NCI-H1694 treated with DMSO at 0.1 percent for 48 hours (cell line): ENCODE data around the gene AXL.

Source experiments
- DNase-seq: peaks from one replicate; lab custom pipeline; 2025; lab: John Stamatoyannopoulos, UW

The AXL gene

GRCh38 chr19:41235480-41235879, 16.5 kb downstream of the AXL start:
- no peak for DNase-seq

DNA sequence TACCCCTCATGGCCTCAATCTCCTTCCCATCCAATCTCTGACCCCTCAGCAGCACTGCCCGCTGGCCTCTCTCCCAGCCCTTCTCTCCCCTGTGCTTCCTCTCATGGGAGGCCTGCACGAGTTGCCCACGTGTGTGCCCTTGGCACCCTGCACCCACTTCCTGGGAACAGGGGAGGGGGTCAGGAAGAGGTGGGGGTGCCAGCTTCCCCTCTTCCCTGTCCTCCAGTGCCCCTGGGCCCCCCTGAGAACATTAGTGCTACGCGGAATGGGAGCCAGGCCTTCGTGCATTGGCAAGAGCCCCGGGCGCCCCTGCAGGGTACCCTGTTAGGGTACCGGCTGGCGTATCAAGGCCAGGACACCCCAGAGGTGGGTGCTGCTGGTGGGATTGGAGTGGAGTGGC, 19.2 kb downstream of the AXL start:
- DNase-seq = no peak

DNA sequence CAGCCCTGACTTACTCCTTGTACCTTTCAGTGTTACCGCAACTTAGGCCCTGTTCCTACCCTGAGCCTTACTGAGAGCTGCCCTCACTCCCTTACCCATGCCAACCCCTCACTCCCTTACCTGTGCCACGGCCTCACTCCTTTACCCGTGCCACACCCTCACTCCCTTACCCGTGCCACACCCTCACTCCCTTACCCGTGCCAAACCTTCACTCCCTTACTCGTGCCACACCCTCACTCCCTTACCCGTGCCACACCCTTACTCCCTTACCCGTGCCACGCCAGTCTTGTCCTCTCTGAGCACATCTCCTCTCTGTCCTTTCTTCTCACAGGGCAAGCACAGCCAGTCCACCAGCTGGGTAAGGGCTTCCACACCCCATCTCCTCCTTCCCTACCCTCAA, 20.3 kb downstream of the AXL start:
- no peak for DNase-seq

DNA sequence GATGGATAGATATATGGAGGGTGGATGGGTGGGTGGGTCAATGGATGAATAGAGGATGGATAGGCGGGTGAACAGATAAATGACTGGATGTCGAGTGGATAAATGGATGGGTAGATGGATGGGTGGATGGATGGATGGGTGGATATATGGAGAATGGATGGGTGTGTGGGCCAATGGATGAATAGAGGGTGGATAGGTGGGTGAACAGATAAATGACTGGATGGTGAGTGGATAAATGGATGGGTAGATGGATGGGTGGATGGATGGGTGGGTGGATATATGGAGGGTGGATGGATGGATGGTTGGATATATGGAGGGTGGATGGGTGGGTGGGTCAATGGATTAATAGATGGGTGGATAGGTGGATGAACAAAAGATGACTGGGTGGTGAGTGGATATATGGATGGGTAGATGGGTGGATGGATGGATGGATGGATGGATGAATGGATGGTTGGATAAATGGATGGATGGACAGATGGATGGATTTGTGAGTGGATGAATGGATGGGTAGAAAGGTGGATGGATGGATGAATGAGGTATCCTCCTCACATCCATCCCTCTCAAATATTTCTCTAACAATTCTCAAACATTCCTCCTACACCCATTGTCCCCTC, 21.0 kb downstream of the AXL start:
- DNase-seq = no peak

DNA sequence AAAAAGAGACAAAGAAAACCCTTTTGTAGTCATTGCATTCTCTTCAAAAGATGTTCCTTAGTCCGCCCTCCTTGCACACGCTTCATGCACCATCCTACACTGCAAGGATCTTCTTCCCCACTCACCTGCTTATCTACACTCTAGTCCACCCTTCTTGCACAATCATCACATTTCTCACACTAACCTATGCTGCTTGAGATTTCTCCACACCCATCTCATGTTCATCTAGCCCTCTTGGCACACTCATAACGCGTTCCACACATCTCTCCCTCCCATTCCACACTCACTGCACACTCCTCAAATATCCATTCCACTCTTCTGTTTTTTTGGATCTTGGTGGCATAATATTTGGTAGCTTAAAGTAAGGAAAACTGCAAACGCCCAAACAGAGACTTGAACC, 22.8 kb downstream of the AXL start:
- DNase-seq = no peak

DNA sequence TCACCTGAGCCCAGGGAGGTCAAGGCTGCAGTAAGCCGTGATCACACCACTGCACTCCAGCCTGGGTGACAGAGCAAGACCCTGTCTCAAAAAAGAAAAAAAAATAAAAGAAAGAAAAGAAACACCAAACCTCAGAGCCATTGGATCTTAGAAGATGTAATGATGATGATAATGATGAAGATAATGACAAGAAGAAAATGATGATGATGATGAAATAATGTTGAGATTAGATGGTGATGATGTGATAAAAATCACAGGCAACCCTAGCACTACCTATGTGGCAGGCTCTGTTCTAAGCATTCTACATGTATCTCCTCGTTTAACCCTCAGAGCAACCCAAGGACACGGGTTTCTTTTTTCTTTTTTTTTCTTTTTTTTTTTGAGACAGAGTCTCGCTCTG, 25.1 kb downstream of the AXL start:
- DNase-seq = no peak

- no peak for DNase-seq
Observed at GRCh38 chr19:41245843-41246242, 26.8 kb downstream of the AXL start.

DNA sequence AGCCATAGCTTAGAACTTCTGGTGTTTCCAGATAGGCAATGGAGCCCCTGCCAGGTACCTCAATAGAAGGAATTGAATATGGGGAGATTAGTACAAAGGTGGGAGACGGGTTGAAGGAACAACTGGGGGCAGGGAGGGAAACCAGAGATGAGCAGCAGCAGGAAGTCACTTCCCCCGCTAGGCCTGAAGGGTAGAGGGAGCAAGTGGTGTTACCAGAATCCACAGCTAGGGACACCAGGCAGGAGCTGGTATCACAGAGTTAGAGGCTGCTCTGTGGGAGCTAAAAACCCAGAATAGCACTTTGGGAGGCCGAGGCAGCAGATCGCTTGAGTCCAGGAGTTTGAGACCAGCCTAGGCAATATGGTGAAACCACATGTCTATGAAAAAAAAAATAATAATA, 29.9 kb downstream of the AXL start:
- no peak for DNase-seq

GRCh38 chr19:41249707-41250423, 30.8 kb downstream of the AXL start:
- DNase-seq = no peak

DNA sequence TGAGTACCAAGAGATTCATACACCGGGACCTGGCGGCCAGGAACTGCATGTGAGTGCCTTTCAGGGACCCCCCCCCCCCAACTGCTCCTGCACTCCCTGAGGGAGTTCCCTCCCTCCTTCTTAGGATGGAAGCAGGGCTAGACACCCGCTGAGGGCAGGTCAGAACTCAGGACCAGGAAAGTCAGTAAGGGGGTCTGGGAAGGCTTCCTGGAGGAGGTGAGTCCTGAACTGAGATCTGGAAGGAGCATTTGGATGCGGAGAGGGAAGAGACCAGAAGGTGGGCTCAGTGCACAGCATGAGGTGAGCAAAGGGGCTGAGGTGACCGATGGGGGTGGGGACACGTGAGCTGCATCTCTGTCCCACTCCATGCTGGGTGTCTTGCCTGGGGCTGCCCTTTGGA, 34.6 kb downstream of the AXL start:
- no peak for DNase-seq

- no peak for DNase-seq
Observed at GRCh38 chr19:41255171-41255570, 36.1 kb downstream of the AXL start.

DNA sequence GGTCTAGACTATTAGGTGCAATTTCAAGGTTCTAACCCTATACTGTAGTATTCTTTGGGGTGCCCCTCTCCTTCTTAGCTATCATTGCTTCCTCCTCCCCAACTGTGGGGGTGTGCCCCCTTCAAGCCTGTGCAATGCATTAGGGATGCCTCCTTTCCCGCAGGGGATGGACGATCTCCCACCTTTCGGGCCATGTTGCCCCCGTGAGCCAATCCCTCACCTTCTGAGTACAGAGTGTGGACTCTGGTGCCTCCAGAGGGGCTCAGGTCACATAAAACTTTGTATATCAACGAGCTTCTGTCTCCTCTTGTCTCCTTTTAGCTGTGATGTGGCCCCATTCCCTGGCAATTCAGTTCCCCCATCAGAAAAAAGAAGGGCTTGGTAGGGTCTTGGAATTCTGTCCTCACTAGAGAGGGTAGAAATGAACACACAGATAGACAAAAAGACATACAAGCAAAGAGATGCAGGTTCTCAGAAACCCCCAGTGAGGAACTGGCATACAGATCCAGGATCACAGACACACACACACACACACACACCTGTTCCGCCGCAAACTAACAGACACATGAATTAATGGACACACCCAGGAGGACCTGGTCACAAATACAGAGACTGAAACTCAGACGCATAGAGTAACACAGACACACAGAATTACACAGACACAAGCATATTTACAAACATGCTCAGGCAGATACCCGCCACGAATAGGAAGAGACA, 42.6 kb downstream of the AXL start:
- DNase-seq = no peak

DNA sequence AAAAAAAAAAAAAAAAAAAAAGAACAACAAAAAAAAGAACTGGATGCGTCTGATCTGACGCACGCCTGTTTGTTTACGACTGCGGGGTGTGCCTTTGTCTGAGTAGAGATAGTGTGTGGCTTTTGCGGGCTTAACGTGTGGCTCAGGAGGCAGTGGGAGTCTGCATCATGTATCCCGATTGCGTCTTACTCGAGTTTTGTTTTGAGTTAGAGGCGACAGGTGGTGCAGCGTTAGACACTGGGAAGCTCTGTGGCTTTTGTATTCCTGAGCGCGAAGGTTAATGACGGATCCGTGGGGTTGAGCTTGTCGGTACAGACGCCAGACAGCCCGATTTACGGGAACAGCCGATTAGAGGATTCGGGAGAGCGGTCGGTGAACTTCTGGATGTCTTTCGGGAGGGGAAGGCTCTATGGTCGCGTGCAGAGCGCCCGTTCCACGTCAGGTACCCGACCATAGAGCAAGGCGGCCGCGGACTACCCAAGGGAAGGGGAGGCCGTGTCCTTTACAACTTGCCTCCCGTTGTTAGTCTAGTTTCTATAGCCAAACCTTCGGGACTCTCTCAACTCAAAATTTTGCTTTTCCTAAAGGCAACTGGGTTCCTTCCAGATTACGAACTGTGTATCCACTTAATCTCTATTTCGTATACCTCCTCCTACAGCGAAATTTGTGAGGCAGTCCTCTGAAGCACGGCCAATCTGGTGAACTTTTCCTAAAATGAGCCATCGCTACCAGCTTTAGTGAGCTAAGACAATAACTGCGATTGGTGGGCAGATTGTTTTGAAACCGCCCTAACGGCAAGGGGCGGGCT, 44.2 kb downstream of the AXL start:
- DNase-seq = peak; percentile 90

- peak; percentile 100 for DNase-seq
Observed at GRCh38 chr19:41263850-41264580, 45.0 kb downstream of the AXL start, which contains the start of gene HNRNPUL1. Gene HNRNPUL1 (plus strand): TSS chr19:41264372. CDS start chr19:41264504, 132 bp downstream.

DNA sequence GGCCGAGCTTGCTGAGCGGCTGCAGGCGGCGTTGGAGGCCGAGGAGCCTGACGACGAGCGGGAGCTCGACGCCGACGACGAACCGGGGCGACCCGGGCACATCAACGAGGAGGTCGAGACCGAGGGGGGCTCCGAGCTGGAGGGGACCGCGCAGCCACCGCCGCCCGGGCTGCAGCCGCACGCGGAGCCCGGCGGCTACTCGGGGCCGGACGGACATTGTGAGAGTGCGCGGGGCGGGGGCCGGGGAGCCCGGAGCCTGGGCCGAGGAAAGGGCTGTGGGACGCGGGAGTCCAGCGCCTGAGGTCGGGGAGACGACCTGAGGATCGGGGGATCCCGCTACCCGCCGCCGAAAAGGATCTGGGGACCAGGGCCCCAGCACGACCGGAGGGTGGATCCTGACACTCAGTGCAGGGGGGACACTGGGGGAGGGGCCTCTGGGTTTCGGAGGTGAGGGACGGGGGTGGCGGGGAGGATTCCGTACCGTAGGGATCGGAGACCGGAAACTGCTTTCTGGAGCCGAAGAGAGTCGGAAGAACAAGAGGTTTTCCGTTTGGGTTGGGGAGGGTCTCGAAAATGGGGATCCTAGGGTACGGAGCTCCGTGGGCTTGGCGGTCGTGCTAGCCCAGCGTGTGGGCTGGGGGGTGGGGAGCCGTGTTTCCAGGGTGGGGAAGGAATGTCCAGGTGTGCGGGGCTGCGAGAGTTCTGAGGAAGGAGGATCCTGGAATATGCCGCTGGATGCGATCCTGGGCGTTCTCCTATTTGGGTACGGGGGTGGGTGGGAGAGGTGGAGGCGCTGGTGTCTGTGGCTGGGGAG, 45.8 kb downstream of the AXL start:
- DNase-seq = peak; percentile 8

- DNase-seq = no peak
Observed at GRCh38 chr19:41265395-41266153, 46.6 kb downstream of the AXL start.

GRCh38 chr19:41269055-41269454, 50.0 kb downstream of the AXL start:
- no peak for DNase-seq

- no peak for DNase-seq
Observed at GRCh38 chr19:41269571-41269970, 50.5 kb downstream of the AXL start.

- DNase-seq = no peak
Observed at GRCh38 chr19:41273076-41273475, 54.1 kb downstream of the AXL start.

GRCh38 chr19:41274802-41275201, 55.8 kb downstream of the AXL start:
- no peak for DNase-seq
